HG03521 (cell line): Measurements from ENCODE around the gene CA14.
"Not testable (repeated sequence)": the region's sequence is repeated elsewhere in the genome, so short reads cannot be mapped to it uniquely, and the experiment has no call there.

Experiments used
- ATAC-seq: cut with Tn5 transposase; IDR thresholded peaks from one replicate; pipeline ENCODE4 v1.9.1; 2021; ENCODE audit warnings: mild to moderate bottlenecking, moderate library complexity; ENCODE audit not compliant: unreplicated experiment

The CA14 gene

DNA sequence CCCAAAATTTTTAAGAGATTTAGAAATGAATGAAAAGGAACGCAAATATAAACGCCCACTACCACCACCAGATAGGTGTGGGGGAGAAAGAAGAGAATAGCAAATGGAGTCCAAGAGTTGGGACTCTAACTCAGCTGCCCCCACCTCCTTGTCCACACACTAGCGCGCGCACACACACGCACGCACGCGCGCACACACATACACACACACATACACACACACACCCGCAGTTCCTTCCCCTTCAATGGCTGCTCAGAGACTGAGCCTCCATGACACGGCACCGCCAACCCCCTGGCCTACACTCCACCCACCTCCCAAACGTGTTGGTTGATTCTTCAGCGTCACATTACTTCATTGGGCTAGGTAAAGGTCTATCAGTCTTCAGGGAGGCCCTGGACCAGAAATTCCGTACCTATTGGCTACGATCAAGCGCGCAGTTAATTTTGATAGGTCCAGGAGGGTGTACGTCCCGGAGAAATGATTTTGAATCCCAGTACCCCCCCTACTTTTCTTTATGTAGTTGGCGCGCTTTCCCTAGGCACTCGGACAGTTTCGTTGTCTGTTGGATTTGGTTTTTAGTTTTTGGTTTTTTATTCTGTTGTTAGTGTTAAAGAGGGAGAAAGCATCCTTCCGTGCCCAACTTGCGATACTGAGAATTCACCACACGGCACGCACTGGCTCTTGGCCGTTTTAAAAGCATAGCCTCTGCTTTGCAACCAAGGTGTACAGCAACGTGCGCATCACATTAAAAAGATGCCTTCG lies 21.5 kb upstream of the CA14 start, which contains the start of gene ANP32E:
Gene ANP32E, minus strand, starts transcription at position 261 of the 762 bp plus-strand sequence. CDS start 326 bp downstream, outside the sequence.
- ATAC-seq = peak; percentile 75

GRCh38 chr1:150236614-150237100 lies 20.9 kb upstream of the CA14 start:
- no peak for ATAC-seq

DNA sequence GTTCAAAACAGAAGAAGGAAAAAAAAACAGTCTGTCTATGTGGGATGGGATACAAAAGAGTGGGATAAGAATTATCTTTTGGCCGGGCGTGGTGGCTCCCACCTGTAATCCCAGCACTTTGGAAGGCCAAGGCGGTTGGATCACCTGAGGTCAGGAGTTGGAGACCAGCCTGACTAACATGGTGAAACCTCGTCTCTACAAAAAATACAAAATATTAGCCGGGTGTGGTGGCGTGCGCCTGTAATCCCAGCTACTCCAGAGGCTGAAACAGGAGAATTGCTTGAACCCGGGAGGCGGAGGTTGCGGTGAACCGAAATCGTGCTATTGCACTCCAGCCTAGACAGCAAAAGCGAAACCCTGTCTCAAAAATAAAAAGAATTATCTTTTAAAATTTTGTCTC lies 20.4 kb upstream of the CA14 start:
- ATAC-seq = not testable (repeated sequence)

DNA sequence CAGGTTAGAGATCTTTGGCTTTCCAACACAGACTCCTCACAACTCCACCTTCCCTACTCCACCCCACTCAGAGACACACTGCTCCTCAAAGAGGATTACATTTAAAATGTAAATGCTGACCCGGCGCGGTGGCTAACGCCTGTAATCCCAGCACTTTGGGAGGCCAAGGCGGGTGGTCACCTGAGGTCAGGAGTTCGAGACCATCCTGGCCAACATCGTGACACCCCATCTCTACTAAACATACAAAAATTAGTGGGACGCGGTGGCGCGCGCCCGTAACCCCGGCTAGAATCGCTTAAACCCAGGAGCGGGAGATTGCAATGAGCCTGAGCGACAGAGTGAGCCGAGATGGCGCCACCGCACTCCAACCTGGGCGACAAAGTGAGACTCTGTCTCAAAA lies 19.8 kb upstream of the CA14 start:
- no peak for ATAC-seq

- ATAC-seq = no peak
Observed at GRCh38 chr1:150243003-150243402, 14.6 kb upstream of the CA14 start.

DNA sequence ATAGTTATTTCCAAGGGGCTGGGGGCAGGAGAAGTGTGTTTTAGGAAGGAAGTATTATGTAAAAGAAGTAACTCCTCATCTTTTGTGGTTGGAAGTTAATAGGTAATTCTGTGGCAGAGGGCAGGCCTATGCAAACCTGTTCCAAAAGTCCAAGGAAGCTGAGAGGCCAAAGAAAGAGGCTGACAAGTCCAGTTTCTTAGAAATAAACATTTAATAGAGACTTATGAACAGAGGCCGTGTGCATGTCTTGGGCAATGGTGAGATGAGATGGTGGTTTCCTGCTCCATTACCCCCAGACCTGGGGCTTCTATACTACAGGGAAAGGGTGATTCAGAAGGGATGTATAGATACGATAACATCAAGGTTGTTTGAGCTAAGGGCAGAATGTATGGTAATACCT lies 7.6 kb upstream of the CA14 start:
- no peak for ATAC-seq

- ATAC-seq = no peak
Observed at GRCh38 chr1:150256198-150256553, 1.4 kb upstream of the CA14 start.

DNA sequence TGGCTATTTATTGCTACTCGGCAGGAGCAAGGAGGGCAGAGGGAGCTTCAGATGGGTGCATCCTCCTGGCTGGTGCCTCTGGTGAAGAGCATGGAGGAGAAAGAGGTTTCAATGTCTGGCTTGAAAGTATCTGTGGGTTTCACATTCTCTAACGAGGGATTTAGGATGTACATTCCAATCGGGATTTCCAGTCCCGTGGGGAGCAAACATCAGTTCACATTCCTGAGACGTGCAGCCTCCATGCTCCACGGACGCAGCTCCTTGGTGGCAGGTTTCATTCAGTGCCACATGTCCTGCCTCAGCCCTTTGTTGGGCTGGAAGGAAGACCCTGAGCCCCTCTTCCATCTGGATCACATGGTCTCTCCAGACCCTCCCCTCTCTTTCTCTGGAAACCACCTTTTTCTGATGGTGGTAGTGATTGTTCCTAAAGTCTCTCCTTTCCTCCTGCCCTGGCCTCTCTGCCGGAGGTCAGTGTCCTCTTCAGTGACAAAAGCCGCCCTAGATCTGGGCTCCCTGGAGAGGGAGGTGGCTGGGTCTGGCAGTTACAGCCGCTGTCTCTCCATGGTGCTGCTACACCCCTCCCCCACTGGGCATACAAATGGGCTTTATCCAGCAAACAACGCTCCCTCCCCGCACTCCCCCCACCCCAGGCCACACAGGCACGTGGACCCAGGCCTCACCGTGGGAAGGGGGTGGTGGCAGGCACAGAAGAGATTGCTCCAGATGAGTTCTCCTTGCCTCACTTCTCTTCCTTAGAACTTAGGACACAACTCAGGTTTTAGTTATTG lies 826 bp upstream of the CA14 start:
- no peak for ATAC-seq

DNA sequence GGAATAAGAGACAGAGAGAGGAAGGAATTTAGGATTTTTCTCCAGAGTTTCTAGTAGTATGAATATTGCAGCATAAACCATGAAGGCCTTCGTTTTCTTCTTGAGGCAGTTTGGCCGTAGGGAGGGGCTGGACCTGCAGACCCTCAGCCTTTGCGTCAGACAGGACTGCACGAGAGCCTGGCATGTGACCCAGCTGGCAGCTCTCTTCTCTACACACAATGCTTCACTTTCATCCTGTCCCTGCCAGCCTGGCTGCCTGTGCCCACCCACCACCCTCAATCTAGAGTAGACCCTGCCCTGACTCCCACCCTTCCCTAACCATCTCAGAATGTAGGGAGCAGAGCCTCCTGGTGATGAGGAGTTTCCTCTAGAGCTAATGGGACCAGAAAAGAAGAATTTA lies 1.6 kb downstream of the CA14 start:
- no peak for ATAC-seq

DNA sequence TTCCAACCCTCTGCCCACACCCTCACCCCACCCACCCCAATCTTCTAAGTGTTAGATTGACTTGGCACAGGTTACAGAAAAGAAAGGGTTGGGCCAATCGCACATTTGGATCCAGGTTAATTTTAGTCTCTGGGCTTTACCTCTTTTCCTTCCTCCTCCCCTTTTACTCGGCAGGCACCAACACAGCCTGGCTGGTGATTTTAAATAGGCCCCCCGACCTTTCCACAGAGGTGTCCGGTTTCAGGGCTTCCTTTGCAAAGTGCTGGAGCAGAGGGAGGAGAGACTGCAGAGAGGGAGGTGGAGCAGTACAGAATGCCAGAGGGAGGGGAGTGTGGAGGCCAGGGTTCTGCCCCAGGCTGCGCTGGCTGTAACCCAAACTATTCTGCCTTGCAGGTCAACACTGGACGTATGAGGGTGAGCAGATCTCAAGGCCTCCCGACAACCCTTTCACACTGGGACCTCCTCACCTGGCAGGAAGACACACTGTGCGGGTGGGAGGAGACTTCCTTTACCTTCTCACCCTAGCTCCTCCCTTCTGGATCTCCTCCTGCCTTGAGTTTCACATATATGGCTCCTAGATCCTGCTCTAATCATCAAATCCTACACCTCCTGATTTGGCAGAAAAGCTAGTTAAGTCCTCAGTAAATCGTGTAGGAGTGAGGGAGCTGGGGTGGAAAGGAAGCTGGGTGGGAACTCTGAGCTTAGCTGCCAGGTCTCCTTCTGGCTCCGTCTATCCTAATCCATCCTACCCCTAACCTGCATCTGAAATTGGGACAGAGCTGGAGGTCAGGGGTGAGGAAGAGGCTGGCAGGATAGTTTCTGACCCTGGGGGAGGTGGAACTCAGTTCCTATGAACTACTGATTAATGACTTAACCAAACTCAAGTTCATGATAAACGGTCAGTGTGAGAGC lies 2.4 kb downstream of the CA14 start:
- ATAC-seq = no peak

GRCh38 chr1:150261367-150261766 lies 3.8 kb downstream of the CA14 start:
- no peak for ATAC-seq

DNA sequence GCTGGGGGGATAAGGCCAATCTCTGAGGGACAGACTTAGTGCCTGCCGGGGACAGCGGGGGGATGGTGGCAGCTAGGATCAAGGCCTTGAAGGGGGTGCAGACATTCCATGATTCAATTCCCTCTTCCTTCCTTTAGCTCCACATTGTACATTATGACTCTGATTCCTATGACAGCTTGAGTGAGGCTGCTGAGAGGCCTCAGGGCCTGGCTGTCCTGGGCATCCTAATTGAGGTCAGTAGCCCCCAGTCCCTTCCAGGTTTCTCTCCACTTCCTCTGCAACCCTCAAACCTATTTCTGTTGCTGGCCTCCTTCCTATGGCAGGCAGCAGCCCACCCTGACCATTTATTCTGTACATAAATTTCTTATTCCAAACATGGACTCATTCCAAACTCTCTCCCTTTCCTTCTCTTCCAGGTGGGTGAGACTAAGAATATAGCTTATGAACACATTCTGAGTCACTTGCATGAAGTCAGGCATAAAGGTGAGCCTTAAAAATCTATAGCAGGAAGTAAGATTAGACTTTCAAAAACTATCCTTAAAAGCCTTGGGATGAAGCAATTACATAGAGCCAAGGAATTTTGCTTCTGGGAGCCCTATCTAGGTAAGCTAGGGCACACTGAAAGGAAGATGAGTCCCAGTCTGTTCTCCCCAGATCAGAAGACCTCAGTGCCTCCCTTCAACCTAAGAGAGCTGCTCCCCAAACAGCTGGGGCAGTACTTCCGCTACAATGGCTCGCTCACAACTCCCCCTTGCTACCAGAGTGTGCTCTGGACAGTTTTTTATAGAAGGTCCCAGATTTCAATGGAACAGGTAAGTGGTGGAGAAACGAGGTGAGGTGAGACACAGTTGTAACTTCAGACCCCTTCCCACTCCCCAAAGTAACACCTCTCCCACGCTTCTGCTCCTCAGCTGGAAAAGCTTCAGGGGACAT lies 5.1 kb downstream of the CA14 start:
- no peak for ATAC-seq

DNA sequence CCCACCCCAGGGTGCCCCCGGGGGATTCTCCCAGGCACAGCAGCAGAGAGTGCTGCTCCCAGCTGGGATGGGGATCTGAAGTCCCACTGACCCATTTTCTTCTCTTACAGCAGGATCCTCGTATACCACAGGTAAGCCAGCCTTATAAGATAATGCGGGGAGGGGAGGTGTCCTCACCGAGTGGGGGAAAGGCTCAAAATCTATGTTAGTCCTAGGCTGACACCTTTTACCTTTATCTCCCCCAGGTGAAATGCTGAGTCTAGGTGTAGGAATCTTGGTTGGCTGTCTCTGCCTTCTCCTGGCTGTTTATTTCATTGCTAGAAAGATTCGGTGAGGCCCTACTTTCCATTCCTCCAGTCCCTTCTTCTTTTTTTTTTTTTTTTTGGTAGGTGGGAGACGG lies 6.0 kb downstream of the CA14 start:
- no peak for ATAC-seq

GRCh38 chr1:150267896-150268295 lies 10.3 kb downstream of the CA14 start:
- ATAC-seq = no peak

- no peak for ATAC-seq
Observed at GRCh38 chr1:150268340-150268704, 10.7 kb downstream of the CA14 start.

- peak; percentile 93 for ATAC-seq
Observed at GRCh38 chr1:150268705-150269403, 11.3 kb downstream of the CA14 start, which contains the start of gene APH1A. Gene APH1A, minus strand, starts transcription at chr1:150269016. Its CDS starts 206 bp downstream, at chr1:150268810.

GRCh38 chr1:150269451-150269850 lies 11.9 kb downstream of the CA14 start:
- ATAC-seq = no peak

DNA sequence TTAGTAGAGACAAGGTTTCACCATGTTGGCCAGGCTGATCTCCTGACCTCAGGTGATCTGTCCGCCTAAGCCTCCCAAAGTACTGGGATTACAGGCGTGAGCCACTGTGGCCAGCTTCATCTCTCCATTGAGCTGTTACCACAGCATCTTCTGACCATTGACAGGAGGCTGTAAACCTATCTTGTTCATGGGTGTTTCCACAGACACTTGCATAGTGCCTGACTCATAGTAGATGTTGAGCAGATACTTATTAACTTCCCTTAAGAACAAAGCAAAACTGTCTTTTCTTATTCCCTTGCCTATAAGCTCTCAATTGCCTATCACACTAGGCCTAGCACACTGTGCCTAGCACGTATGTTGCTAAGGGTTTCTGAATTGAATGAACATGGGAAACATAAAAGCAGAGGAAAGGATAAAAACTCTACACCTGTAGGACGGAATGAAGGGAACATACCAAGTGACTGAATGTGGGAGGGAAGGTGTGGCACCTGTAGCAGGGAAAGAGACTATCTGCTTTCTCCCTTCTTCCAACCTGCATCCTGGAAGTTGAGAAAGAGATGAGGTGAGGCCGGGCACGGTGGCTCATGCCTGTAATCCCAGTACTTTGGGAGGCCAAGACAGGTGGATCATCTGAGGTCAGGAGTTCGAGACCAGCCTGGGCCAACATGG lies 13.9 kb downstream of the CA14 start:
- no peak for ATAC-seq

DNA sequence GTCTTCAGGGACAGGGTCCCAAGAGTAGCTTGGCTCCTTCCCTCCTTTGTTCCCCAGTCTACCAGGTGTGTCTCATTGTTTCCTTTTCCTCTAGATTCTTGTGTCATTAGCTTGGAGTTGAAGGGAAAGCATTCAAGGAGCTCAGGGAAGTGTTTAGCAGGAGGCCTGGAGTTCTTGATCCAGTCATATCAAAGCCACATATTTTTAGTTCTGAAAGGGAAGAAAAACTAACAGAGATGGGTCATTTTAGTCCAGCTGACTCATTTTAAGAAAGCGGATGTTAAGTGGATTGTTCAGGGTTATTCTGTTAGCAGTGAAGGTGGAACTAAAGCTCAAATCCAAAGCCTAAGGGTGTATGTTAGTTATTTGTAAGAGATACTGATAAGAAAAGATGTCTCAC lies 15.7 kb downstream of the CA14 start:
- ATAC-seq = no peak
